SIG-M5 treated with dmso at 0.1 percent for 504 hours (cell line): ENCODE results near the gene DPEP3.

Source experiments
- DNase-seq: peaks from one replicate; lab custom pipeline; 2025; ENCODE audit not compliant: unreplicated experiment; lab: John Stamatoyannopoulos, UW

The DPEP3 gene

GRCh38 chr16:67967183-67967957, 12.9 kb downstream of the DPEP3 start:
- no peak for DNase-seq

- DNase-seq, result peak; percentile 54
These were observed 13.6 kb downstream of the DPEP3 start for GRCh38 chr16:67966549-67967182.

GRCh38 chr16:67965668-67966548, 14.4 kb downstream of the DPEP3 start:
- DNase-seq, result no peak

DNA sequence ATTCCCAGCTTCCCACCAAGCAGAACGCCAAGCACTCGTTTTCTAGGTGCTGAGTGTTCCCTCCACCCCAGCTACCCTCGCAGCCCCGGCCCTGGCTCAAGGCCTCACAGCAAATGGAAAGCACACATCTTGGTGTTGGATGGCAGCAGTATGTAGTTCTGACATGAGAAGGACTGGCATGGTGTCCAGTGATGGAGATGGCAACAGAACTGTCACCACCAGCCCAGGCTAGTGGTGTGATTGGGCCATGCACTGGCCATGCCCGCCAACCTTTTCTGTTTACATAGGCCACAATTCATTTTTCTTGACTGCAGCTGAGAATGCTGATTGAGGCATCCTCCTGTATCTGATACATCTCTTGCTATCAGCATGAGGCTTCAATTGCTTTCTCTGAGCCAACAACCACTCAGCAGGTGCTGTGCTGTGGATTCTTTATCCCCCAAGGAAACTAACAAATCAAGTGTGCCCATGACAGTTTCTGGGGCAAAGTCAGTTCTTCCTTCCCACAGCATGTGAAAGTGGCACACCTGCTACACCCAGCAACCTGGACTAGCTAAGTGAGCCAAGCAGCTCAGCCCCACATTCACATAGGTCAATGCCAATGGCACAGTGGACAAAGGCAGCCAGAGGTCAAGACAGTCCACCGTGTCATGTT, 15.7 kb downstream of the DPEP3 start:
- DNase-seq, result no peak

DNA sequence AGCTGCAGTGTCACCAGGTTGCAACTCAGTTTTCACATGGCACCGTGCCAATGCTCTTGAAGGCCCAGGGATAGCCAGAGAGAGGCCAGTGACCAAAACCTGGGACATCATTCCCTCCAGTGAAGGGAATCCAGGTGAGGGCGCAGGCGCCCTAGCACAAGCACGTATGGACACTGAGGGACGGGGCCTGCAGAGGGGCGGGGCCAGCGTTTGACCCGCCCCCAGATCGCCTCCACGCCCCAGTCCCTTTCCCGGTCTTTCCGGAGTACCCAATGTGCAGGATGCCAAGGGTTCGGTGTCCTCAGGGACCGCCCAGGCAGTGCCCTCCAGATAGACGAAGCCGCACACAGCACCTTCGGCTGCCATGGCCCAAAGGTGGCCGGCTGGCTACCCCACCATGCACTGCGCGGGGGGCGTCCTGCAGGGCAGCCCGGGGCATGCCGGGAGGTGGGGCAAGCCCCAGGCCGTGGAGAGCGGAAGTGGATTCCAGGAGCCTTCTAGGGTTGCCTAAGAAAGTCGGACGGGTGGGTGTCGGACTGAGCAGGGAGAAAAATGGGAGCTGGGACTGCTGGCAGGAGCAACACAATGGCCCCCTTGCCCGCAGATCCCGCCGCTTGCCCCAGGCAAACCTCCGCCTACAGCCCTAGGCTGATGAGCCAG, 16.5 kb downstream of the DPEP3 start:
- no peak for DNase-seq

- no peak for DNase-seq
These were observed 17.0 kb downstream of the DPEP3 start for GRCh38 chr16:67963292-67963661.

DNA sequence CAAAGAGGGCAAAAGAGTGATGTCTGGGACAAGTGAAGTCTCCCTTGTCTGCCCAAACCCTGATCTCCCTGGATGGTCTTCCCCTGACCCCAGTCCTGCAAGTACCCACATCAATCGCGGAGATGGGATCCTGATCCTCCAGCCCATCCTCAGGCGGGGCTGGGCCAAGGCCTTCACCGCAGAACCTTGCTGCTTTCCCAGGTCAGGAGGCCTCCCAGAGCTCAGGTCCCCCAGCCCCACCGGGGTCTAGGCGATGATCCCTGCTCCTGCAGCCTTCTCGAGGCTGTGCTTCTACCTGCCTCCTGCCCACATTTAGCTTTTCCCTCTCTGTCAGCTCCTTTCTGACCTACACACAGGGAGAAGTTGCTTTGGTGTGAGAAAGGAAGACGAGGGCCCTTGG, 18.2 kb downstream of the DPEP3 start:
- DNase-seq, result no peak

DNA sequence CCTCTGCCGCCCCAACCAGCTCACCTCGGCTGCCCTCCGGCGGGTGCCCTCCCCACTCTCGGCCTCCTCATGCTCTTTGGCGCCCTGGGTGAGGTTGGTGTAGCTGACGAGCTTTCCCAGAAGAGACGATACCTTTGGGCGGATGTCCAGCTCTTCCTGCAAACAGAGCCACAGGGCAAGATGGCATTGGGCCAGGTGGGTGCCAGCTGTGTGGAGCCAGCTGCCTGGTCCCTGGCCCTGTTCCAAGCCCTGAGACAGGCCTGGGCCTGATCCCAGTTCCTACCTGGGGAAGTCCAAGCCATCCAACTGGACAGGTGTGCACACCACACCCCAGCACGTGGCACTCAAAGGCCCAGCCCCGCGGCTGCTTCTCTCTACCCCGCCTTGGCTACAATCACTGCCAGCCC, 18.7 kb downstream of the DPEP3 start:
- DNase-seq, result peak; percentile 8

GRCh38 chr16:67959536-67960329, 20.6 kb downstream of the DPEP3 start:
- no peak for DNase-seq

GRCh38 chr16:67957622-67958021, 22.7 kb downstream of the DPEP3 start:
- DNase-seq, result no peak

DNA sequence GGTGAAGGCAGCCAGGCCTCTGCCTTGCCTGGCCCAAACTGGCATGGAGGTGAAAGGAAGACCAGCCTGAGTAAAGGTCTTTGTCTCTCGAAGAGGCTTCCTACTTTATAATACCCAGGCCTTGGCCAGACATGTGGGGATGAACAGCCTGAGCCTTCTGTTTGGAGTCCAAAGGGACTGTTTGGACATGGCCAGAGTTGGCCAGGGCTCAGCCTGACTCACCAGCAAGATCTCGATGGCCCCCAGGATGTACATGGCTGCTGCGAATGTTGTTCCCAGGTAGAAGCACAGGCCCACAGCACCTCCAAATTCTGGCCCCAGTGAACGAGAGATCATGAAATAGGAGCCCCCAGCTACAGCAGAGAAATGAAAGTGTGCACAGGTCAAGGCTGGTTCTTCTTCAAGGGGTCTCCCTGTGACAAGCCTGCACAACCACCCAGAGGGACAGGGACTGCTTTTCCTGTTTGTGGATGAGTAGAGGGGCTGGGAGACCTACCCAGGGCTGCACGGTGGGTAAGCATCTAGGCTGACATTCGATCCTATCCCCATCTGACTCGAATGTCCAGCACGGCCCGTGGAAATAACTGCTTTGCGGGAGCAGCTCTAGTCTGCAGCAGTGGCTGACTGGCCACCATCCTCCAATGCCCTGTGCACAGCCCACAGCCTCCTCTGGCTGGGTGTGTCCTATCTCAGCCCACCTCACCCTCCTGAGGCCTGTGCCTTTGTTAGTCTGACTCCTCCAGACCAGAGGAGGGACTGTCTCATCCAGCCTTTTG, 25.7 kb downstream of the DPEP3 start:
- DNase-seq, result no peak

GRCh38 chr16:67953641-67954375, 26.5 kb downstream of the DPEP3 start:
- DNase-seq, result no peak

DNA sequence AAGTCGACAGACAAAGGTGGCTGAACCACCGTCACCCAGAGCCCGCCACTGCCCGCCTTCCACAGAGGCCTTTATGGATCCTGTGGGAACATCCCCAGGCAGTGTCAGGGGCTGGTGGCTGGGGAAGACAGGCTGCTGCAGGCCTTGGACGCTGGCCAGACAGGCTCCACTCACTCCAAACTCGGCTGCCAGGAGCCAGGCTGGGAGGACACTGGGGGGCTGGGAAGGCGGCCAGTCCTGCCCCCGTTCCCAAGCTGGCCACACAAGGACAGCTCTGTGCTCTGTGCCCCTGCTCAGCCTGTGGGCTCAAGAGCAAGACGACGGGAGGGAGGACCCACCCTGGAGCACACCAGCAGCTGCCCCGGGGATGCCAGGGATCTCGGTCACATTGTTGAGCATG, 28.8 kb downstream of the DPEP3 start:
- DNase-seq, result no peak

DNA sequence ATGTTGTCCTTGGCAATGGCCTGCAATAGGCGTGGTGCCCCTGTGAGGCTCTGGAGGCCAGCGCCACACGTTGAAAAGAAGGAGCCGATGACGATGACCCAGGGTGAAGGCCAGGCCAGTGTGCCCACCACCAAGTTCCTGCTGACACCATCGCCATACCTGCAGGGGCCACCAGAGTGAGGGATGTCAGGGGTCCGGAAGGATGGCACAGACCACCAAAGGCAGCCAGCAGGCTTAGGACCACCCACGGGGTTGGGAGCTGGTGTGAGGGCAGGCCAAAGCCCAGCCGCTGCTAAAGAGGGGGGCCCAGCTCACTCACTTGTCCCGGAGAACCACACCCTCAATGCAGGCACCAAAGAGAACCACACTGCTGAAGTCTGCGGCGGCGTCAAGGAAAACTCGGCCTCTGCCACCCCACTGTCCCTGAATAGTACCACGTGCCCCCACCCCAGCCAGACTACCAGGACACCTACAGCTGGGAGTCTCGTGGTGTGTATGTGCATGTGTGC, 29.9 kb downstream of the DPEP3 start:
- no peak for DNase-seq

DNA sequence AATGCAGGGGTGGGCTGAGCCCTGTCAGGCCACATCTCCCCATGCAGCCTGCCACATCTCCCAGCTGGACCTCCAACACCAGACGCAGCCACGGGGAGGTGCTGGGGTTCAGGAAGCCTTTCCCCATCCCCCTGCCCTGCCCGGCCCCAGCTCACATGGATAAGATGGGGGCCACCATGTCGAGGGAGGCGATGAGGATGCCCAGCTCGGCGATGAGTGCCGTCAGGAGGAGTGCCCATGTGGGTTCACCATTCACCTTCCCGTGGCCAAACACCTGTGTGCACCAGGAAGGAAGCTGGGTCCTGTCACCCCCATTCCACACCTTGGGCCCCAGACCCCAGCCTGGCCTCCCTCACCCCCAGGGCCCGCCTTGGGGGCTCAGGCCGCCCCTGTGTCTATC, 30.7 kb downstream of the DPEP3 start:
- DNase-seq, result no peak

GRCh38 chr16:67948015-67948414, 32.3 kb downstream of the DPEP3 start:
- DNase-seq, result peak; percentile 10

DNA sequence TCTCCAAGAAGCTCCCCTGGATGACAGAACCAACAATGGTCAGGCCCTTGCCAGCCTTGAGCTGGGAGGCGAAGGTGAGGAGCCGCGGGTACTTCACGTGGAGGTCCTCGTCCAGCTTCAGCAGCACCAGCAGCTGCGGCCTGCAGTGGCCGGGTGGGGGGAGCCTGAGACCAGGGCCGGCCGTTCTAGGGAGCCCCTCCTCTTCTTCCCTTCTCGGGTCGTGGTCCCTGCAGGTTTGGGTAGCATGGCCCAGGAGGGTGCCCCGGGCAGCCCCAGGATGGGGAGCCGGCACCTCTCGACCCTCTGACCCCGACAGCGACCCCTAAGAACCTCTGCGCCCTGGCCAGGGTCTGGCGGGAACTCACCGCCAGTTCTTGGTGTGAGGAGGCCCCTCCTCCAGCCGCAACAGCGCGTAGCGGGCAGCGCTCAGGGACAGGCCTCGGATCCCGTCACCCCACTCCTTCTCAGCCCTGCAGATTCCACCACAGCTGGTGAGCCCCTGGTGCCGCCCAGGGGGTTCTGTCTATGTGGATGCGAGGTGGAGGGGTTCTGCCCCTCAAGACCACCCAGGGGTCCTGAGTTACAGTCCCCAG, 33.2 kb downstream of the DPEP3 start:
- no peak for DNase-seq

- no peak for DNase-seq
These were observed 34.1 kb downstream of the DPEP3 start for GRCh38 chr16:67946128-67946569.
